Kidney (tissue), 14 donors: ENCODE measurements around the gene SRPRA. TPM values are rescaled to one million over a fixed set of nuclear protein-coding genes. Genes with fewer than 3 reads are reported as not detected.
"Not testable (repeated sequence)": the region's sequence is repeated elsewhere in the genome, so short reads cannot be mapped to it uniquely, and the experiment has no call there.

ENCODE experiments used
- DNase-seq, 5 donors: peaks; one replicate each; pipeline ENCODE4 v3.0.0-alpha.2; 2013 to 2020
- FAIRE-seq: peaks from 2 replicates; lab custom pipeline; 2012; peaks lifted over from hg19 to GRCh38; lab: Jason Lieb, UNC
- H3K27ac ChIP-seq, 2 donors: one replicate each; pipeline ENCODE4 v1.7.0; 2013; ENCODE audit warnings: low read depth in 2 of 2, low read length in 2 of 2, inconsistent platforms in 1 of 2
- H3K27me3 ChIP-seq: one replicate; pipeline ENCODE4 v1.7.1; 2013; ENCODE audit warnings: low read length, inconsistent platforms; ENCODE audit not compliant: control insufficient read depth, insufficient read depth
- H3K36me3 ChIP-seq, 3 donors: one replicate each; pipeline versions ENCODE4 v1.7.0 to v1.7.1; 2013; ENCODE audit warnings: low read length in 3 of 3, control low read depth in 1 of 3, inconsistent platforms in 1 of 3; ENCODE audit not compliant: insufficient read depth in 3 of 3, control insufficient read depth in 2 of 3
- H3K4me1 ChIP-seq, 3 donors: one replicate each; pipeline versions ENCODE4 v1.7.0 to v1.7.1; 2013; ENCODE audit warnings: low read length in 3 of 3, inconsistent platforms in 1 of 3, low read depth in 1 of 3; ENCODE audit not compliant: control insufficient read depth in 2 of 3, insufficient read depth in 2 of 3
- H3K4me3 ChIP-seq, 3 donors: one replicate each; pipeline versions ENCODE4 v1.7.0 to v1.8.1; 2013; ENCODE audit warnings: low read length in 3 of 3, control low read depth in 1 of 3, inconsistent platforms in 1 of 3
- H3K9ac ChIP-seq, 3 donors: one replicate each; pipeline versions ENCODE4 v1.7.0 to v1.7.1; 2013; ENCODE audit warnings: low read length in 3 of 3, control low read depth in 1 of 3, inconsistent platforms in 1 of 3
- H3K9me3 ChIP-seq, 3 donors: one replicate each; pipeline versions ENCODE4 v1.7.0 to v1.7.1; 2013; ENCODE audit warnings: low read length in 3 of 3, control low read depth in 1 of 3, inconsistent platforms in 1 of 3; ENCODE audit not compliant: control insufficient read depth in 2 of 3, insufficient read depth in 1 of 3
- intact Hi-C: fragments of 100-400 bp; cut with DNase I; formaldehyde crosslinking; loops from one replicate; pipeline ENCODE4 v1.11.1; 2022
- polyA plus RNA-seq: library from polyadenylated mRNA; stranded (reverse); fragments of 350-450 nt; fragmentation: Illumina TruSeq; extraction: RNeasy Lipid Tissue Mini Kit (QIAGEN cat#74804); gene quantifications from one replicate; pipeline ENCODE4 v1.2.3, GENCODE V29; 2014; ENCODE audit warnings: low read depth, low replicate concordance; ENCODE audit not compliant: insufficient read depth
- total RNA-seq: library from RNA; stranded (reverse); fragmentation: NEBNext Ultra II Directional; extraction: Animal tissue kit (Norgen Biotek cat#: 25700); gene quantifications from one replicate; pipeline ENCODE4 v1.2.1, GENCODE V29; 2021
- TF ChIP-seq, protein P1 (sequence below): IDR thresholded peaks from 3 replicates; pipeline ENCODE4 v1.5.1; 2012; ENCODE audit warnings: mild to moderate bottlenecking, moderate library complexity, borderline replicate concordance; ENCODE audit not compliant: insufficient read depth; ENCODE audit errors: extremely low read depth
- donor health status: control.
- donor health status: control.
- donor health status: control.
- donor health status: control.
- donor health status: control.
- donor health status: DM: yes; HTN: yes; CAD: no.
- donor health status: Normal renal cell carcinoma (clear cell type).

The SRPRA gene
- total and polyA plus RNA-seq, 2 donors from 2014 or later: 55.2 to 116 TPM

DNA sequence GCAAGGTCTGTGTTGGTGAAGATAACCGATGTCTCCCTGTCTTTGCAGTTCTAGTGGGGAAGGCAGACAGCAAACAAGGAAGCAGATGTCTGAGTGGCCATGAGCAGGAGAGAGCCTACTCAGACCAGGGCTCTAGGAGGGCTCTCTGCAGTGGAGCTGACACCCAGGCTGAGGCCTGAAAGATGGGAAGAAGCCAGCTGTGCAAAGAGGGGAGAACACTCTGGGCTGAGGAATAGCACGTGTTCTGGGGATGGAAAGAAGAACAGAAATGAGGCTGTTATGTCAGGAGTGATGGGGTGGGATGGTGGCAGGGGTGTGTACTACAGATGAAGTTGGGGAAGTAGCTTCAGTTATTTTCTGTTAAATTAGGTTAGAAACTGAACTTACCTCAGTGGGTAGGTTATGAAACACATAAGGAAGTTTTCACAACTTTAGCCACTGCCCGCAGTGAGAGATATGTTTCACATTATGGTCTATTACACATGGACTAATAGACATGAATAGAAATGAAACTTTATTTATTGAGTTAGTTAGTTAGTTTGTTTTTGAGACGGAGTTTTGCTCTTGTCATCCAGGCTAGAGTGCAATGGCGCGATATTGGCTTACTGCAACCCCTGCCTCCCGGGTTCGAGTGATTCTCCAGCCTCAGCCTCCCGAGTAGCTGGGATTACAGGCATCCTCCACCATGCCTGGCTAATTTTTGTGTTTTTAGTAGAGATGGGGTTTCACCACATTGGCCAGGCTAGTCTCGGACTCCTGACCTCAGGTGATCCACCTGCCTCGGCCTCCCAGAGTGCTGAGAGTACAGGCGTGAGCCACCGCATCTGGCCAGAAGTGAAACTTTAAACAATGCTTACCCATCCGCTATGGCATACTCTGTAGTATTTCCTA lies 43.0 kb upstream of the SRPRA start:
- intact Hi-C loops: loop anchor here (5.0 kb wide), 1 partner anchor 171 kb away; no protein-coding TSS in a partner anchor
- H3K9ac ChIP-seq: no peak overlapping the region

DNA sequence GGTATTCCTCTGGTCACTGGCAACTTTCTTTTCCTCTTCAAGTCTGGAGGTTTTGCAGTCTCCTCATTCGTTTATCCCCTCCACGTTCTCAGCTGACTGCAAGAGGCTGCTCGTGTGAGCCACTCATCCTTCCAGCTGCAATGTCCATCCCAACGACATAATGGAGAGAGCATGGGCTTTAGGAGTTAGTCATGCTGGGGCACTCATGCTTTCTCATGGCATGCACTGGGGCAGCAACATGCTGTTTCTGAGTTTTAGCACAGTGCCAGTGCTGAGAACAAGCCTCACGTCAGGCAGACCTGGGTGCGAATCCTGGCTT lies 42.3 kb upstream of the SRPRA start:
- Histone ChIP-seq H3K9ac (peak overlapping the region in 1 of 3 donors; percentile 16), H3K36me3 (peaks cover 0 to 3% (median 2%) of the 10 kb centered on the region in 3 donors), H3K9me3 (peaks cover 0 to 2% (median 0%) of the 10 kb centered on the region in 3 donors), H3K27ac (no peak overlapping the region), H3K27me3 (no peaks in the 10 kb centered on the region), H3K4me3 (no peak overlapping the region), H3K4me1 (peaks cover 0 to 4% (median 0%) of the 10 kb centered on the region in 3 donors)
- intact Hi-C loops: loop anchor here (5.0 kb wide), 1 partner anchor 171 kb away; no protein-coding TSS in a partner anchor
- FAIRE-seq (no peak), DNase-seq (no peak)
- TF ChIP-seq, protein P1, sequence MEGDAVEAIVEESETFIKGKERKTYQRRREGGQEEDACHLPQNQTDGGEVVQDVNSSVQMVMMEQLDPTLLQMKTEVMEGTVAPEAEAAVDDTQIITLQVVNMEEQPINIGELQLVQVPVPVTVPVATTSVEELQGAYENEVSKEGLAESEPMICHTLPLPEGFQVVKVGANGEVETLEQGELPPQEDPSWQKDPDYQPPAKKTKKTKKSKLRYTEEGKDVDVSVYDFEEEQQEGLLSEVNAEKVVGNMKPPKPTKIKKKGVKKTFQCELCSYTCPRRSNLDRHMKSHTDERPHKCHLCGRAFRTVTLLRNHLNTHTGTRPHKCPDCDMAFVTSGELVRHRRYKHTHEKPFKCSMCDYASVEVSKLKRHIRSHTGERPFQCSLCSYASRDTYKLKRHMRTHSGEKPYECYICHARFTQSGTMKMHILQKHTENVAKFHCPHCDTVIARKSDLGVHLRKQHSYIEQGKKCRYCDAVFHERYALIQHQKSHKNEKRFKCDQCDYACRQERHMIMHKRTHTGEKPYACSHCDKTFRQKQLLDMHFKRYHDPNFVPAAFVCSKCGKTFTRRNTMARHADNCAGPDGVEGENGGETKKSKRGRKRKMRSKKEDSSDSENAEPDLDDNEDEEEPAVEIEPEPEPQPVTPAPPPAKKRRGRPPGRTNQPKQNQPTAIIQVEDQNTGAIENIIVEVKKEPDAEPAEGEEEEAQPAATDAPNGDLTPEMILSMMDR: no peak

More for the DNA sequence above, 43.0 kb upstream of the SRPRA start:
- Histone ChIP-seq H3K4me1 (peaks cover 0 to 4% (median 0%) of the 10 kb centered on the region in 3 donors), H3K36me3 (peaks cover 0 to 3% (median 2%) of the 10 kb centered on the region in 3 donors), H3K4me3 (no peak overlapping the region), H3K27me3 (no peaks in the 10 kb centered on the region), H3K9me3 (peaks cover 0 to 3% (median 0%) of the 10 kb centered on the region in 3 donors), H3K27ac (no peak overlapping the region)
- DNase-seq (no peak), FAIRE-seq (no peak)
- TF ChIP-seq, protein P1: no peak

DNA sequence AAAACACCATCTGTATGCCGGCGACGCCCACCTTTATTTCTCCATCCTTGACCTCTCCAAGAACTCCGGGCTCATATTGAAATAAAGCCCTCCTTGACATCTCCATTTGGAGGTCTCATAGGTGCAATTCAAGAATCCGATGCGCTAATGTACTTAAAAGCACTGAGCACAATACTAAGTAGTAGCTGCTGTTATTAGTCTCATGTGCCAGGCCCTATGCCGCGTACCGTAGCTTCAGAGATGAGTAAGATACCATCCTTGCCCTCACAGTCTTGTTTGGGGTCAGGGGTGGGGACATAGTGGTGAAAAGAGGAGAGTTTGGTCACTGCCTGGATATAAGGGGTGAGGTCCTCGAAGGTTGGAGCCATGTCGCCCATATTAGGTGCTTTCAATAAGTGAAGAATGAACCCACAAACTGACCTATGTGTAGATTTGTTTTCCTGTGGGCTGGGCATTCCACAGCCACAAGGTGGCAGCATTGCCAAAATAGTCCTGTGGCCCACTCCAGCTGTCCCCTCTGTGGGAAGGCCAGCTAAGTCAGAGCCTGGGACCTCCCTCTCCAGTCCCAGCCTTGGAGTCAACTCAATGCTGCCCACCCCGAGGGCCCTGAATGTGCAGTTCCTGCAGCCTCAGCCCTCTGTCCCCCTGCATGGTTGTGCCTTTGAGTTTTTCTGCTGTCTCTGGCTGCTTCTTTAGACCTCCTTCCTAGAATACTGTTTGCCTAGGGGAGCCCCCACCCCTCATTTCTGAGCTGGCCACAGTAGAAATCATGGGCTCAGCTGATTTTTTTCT lies 41.7 kb upstream of the SRPRA start:
- DNase-seq (peak; percentile 81 to 91 (median 84)), FAIRE-seq (no peak)
- H3K4me3 ChIP-seq: no peak overlapping the region
- H3K27ac ChIP-seq: no peak overlapping the region
- no peaks in the 10 kb centered on the region for H3K27me3 ChIP-seq
- peaks cover 0 to 4% (median 0%) of the 10 kb centered on the region in 3 donors for H3K4me1 ChIP-seq
- peak overlapping the region in 1 of 3 donors; percentile 16 for H3K9ac ChIP-seq
- H3K36me3 ChIP-seq: peaks cover 0 to 3% (median 2%) of the 10 kb centered on the region in 3 donors
- intact Hi-C loops: loop anchor here (5.0 kb wide), 1 partner anchor 172 kb away; no protein-coding TSS in a partner anchor
- TF ChIP-seq, protein P1: peak; percentile 90
- no peaks in the 10 kb centered on the region for H3K9me3 ChIP-seq

DNA sequence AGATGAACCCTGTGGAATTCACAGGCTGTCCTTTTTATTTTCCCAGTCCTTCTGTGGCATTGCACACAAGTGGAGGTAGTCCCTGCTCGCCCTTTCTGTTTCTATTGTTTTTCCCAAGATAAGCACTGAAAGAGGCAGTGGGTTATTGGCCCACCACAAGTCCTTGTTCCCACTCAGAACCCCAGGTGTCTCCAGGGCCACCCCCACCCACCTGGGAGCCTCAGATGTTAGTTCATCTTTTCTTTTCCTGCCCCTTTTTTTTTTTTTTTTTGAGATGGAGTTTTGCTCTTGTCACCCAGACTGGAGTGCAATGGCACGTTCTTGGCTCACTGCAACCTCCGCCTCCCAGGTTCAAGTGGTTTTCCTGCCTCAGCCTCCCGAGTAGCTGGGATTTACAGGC lies 40.1 kb upstream of the SRPRA start:
- H3K9me3 ChIP-seq, intact Hi-C loops, H3K27ac ChIP-seq, H3K36me3 ChIP-seq, DNase-seq, H3K4me3 ChIP-seq, H3K27me3 ChIP-seq, H3K4me1 ChIP-seq, H3K9ac ChIP-seq, FAIRE-seq: not testable (repeated sequence)
